Stimulated activated CD4-positive, alpha-beta T cell treated with anti-CD3 and anti-CD28 coated beads, Interleukin-1b, Interleukin-23, amount 100 ng/mL, for 24 hours (primary cell): Measurements from ENCODE around the gene ZNF500.
"Not testable (repeated sequence)": the region's sequence is repeated elsewhere in the genome, so short reads cannot be mapped to it uniquely, and the experiment has no call there.

Source experiments
- DNase-seq, 4 experiments: peaks; one replicate each; pipeline ENCODE4 v3.0.0-alpha.2; 2020; ENCODE audit warnings: low read depth in 4 of 4, low spot score in 1 of 4

Gene ZNF500

GRCh38 chr16:4796982-4797804 lies 30.2 kb upstream of the ZNF500 start:
- no peak for DNase-seq

- DNase-seq: no peak
Measured at GRCh38 chr16:4795828-4796572, 29.0 kb upstream of the ZNF500 start.

DNA sequence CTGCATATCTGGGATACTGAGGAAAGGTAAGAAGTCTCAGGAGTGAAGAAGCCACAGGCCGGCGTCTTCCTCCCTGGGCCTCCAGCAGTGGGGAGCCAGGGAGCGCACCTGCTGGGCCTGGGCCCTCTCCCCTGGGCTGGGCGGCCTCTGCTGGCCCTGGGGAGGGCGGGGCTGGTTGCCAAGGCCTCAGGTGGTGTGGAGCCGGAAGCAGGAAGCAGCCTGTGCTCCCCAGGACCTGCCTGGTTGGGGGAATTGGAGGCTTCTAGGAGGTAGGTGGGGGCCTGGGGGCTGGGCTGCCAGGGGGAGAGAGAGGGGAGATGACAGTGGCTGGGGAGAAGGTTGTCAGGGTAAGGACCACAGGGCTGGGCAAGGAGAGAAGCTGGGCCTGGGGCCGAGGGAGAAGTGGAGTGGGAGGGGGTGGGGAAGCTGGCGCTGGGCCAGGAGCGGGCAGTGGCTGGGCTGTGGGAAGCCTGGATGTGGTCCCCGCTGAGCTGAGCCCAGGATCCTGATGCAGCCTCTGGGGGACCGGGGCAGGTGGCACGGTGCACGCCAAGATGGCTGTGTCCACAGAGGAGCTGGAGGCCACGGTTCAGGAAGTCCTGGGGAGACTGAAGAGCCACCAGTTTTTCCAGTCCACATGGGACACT lies 28.3 kb upstream of the ZNF500 start, which contains the start of gene SMIM22:
Gene SMIM22, plus strand, starts transcription at position 189 of the 647 bp plus-strand sequence. Its CDS starts 366 bp downstream, at position 555.
- DNase-seq: no peak

DNA sequence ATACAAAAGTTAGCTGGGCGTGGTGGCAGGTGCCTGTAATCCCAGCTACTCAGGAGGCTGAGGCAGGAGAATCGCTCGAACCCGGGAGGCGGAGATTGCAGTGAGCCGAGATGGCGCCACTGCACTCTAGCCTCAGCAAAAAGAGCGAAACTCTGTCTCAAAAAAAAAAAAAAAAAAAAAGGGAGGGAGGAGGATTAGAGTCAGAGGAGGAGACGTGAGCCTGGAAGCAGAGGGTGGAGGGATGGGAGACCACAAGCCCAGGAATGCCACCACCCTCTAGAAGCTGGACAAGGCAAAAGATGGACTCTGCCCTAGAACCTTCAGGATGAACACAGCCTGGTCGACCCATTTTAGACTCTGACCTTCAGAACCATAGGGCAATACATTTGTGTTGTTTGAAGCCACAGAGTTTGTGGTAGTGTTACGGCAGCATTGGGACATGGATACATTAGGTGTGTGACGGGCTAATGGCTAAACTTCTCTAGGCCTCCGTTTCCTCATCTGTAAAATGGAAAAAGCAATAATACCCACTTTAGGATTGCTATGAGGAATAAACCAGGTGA lies 26.1 kb upstream of the ZNF500 start:
- DNase-seq: no peak

DNA sequence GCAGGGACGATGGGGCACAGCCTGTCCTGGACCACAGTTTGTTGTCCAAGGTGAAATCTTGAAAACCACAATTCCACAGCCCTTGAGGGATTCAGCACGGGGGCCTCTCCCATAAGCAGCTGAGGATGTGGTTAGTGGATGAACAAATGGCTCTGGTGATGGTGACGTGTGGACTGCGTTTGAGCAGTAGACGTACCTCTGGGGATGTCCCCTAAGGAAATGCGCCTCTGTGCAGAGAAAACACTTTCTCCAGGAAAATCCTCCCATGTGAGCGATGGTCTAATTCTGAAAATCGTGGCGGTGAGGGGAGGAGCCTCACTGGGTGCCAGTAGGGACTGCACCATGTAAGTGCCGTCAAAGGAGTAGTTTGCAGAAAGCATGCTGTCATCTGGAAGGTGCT lies 23.9 kb upstream of the ZNF500 start:
- DNase-seq: no peak

- no peak for DNase-seq
Measured at GRCh38 chr16:4790261-4790660, 23.3 kb upstream of the ZNF500 start.

DNA sequence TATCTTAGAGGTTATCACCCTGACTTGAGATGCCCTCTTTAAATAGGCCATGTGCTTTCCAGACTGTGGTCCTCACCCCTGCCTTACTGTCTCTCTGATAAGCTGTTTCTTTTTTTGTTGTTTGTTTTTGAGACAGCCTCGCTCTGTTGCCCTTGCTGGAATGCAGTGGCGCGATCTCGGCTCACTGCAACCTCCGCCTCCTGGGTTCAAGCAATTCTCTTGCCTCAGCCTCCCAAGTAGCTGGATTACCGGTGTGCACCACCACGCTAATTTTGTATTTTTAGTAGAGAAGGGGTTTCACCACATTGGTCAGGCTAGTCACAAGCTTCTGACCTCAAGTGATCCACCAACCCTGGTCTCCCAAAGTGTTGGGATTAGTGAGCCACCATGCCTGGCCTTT lies 21.9 kb upstream of the ZNF500 start:
- DNase-seq: no peak

DNA sequence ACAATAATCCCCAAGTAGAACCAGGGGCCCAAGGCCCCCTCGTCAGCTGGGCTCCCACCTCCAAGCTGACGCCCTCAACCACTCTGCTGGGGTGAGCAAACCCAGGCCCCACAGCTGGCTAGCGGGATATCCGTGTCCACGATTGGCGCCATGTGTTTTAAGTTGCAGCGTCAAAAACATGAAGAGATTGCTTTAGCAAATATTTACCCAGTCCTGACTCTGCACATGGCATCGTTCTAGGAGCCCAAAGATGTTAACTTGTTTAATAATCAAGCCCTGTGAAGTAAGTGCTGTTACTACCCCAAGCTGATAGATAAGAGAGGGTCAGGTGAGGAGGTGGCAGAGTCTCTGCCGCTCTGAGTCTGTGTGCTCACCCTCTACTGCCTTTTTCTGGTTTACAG lies 21.5 kb upstream of the ZNF500 start:
- DNase-seq: no peak

GRCh38 chr16:4787627-4788482 lies 20.9 kb upstream of the ZNF500 start, which contains the start of gene SEPTIN12:
Gene SEPTIN12, minus strand, starts transcription at chr16:4788345. Its CDS starts 700 bp downstream, at chr16:4787645.
- DNase-seq: no peak

DNA sequence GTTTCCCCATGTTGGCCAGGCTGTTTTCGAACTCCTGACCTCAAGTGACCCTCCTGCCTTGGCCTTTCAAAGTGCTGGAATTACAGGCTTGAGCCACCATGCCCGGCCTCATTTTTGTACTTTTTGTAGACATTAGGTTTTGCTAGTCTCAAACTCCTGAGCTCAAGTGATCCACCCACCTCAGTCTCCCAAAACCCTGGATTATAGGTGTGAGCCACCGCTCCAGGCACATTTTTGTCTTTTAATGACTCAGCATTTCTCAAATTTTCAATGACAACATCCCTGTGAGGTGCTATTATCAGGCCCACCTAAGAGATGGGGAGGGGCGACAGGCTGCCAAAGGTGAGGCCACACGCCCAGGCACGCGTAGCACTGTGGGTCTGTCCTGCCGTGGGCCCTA lies 20.1 kb upstream of the ZNF500 start:
- DNase-seq: no peak

- DNase-seq: no peak
Measured at GRCh38 chr16:4785758-4786433, 18.9 kb upstream of the ZNF500 start.

- DNase-seq: not testable (repeated sequence)
Measured at GRCh38 chr16:4784444-4784987, 17.6 kb upstream of the ZNF500 start.

- no peak for DNase-seq
Measured at GRCh38 chr16:4783951-4784336, 17.0 kb upstream of the ZNF500 start.

GRCh38 chr16:4783251-4783950 lies 16.4 kb upstream of the ZNF500 start:
- DNase-seq: no peak

GRCh38 chr16:4780235-4780634 lies 13.3 kb upstream of the ZNF500 start:
- no peak for DNase-seq

GRCh38 chr16:4778050-4778392 lies 11.1 kb upstream of the ZNF500 start:
- no peak for DNase-seq

- no peak for DNase-seq
Measured at GRCh38 chr16:4777339-4778049, 10.5 kb upstream of the ZNF500 start.

GRCh38 chr16:4776141-4776705 lies 9.3 kb upstream of the ZNF500 start:
- no peak for DNase-seq
